ENCODE measurements around the gene GALNT16.

DNA sequence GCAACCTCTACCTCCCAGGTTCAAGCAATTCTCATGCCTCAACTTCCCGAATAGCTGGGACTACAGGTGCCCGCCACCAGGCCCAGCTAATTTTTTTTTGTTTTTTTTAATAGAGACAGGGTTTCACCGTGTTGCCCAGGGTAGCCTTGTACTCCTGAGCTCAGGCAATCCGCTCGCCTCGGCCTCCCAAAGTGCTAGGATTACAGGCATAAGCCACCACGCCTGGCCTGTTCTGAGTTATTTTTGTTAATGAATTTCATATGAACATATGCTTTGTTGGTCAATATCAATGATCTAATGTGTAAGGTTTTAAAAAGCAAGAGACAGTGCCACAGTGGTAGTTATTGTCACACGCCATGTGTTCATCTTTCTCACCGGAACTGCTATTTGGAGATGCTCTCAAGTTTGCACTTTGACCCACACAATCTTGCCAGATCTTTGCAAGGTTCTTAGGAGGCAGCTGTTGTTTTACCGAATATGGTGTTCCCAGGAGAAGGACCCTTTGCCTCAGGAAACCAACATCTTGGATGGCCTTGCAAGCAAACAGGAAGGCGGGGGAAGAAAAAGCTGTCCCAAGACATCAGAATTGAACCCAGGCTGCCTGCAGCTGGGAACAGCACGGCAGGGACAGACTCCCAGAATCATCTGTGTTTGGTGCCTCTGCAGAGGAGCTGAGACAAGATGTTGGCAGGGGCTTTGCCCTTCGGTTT, 30.0 kb downstream of the GALNT16 start:
- TF ChIP-seq, protein P1, sequence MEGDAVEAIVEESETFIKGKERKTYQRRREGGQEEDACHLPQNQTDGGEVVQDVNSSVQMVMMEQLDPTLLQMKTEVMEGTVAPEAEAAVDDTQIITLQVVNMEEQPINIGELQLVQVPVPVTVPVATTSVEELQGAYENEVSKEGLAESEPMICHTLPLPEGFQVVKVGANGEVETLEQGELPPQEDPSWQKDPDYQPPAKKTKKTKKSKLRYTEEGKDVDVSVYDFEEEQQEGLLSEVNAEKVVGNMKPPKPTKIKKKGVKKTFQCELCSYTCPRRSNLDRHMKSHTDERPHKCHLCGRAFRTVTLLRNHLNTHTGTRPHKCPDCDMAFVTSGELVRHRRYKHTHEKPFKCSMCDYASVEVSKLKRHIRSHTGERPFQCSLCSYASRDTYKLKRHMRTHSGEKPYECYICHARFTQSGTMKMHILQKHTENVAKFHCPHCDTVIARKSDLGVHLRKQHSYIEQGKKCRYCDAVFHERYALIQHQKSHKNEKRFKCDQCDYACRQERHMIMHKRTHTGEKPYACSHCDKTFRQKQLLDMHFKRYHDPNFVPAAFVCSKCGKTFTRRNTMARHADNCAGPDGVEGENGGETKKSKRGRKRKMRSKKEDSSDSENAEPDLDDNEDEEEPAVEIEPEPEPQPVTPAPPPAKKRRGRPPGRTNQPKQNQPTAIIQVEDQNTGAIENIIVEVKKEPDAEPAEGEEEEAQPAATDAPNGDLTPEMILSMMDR (conservative IDR thresholded peaks at IDR 0.05 in 1 of 2, IDR thresholded peaks at IDR 0.05 in 1 of 2; ENCODE audit: low read depth in 1 of 2, low read length in 2 of 2), result no peak
- TF ChIP-seq EZH2 (IDR thresholded peaks at IDR 0.05; ENCODE audit: low read length, missing control alignments), result no peak
